HT1080 (cell line): ENCODE measurements around the gene DDX54. TPM values are rescaled to one million over a fixed set of nuclear protein-coding genes. Genes with fewer than 3 reads are reported as not detected.
"Not testable (repeated sequence)": the region's sequence is repeated elsewhere in the genome, so short reads cannot be mapped to it uniquely, and the experiment has no call there.

Source experiments
- DNase-seq: peaks from one replicate; pipeline ENCODE4 v3.0.0-alpha.2; 2015; ENCODE audit warnings: low read depth
- total RNA-seq: library from RNA; depleted of rRNA; stranded (reverse); fragments of >200 nt; shearing (Covaris generic); gene quantifications from 2 replicates; pipeline ENCODE4 v1.2.3, GENCODE V29; 2014

The DDX54 gene
- total RNA-seq, 1 experiment from 2014 or later: 85.1 TPM

GRCh38 chr12:113220593-113221180 lies 35.4 kb upstream of the DDX54 start:
- DNase-seq: no peak

- DNase-seq: no peak
Measured at GRCh38 chr12:113216027-113216426, 30.7 kb upstream of the DDX54 start.

GRCh38 chr12:113214895-113215400 lies 29.7 kb upstream of the DDX54 start:
- DNase-seq: peak; percentile 99

GRCh38 chr12:113211160-113211559 lies 25.9 kb upstream of the DDX54 start:
- DNase-seq: no peak

- DNase-seq: no peak
Measured at GRCh38 chr12:113208041-113208934, 23.0 kb upstream of the DDX54 start.

- peak; percentile 37 for DNase-seq
Measured at GRCh38 chr12:113207613-113208040, 22.3 kb upstream of the DDX54 start.

GRCh38 chr12:113206802-113207201 lies 21.5 kb upstream of the DDX54 start:
- DNase-seq: not testable (repeated sequence)

GRCh38 chr12:113204804-113205203 lies 19.5 kb upstream of the DDX54 start:
- no peak for DNase-seq

- no peak for DNase-seq
Measured at GRCh38 chr12:113203852-113204760, 18.8 kb upstream of the DDX54 start.

GRCh38 chr12:113202300-113203075 lies 17.2 kb upstream of the DDX54 start:
- no peak for DNase-seq

GRCh38 chr12:113201187-113202177 lies 16.2 kb upstream of the DDX54 start:
- DNase-seq: no peak

GRCh38 chr12:113200021-113200797 lies 14.9 kb upstream of the DDX54 start:
- DNase-seq: no peak

- DNase-seq: no peak
Measured at GRCh38 chr12:113198296-113198695, 13.0 kb upstream of the DDX54 start.

GRCh38 chr12:113197518-113198077 lies 12.3 kb upstream of the DDX54 start:
- no peak for DNase-seq

GRCh38 chr12:113196990-113197389 lies 11.7 kb upstream of the DDX54 start:
- peak; percentile 85 for DNase-seq

GRCh38 chr12:113196582-113196981 lies 11.3 kb upstream of the DDX54 start:
- DNase-seq: no peak

- DNase-seq: no peak
Measured at GRCh38 chr12:113195598-113195997, 10.3 kb upstream of the DDX54 start.

- peak; percentile 67 for DNase-seq
Measured at GRCh38 chr12:113194971-113195391, 9.7 kb upstream of the DDX54 start.
